Measurements from ENCODE around the gene OCA2.
"Not testable (repeated sequence)": the region's sequence is repeated elsewhere in the genome, so short reads cannot be mapped to it uniquely, and the experiment has no call there.

DNA sequence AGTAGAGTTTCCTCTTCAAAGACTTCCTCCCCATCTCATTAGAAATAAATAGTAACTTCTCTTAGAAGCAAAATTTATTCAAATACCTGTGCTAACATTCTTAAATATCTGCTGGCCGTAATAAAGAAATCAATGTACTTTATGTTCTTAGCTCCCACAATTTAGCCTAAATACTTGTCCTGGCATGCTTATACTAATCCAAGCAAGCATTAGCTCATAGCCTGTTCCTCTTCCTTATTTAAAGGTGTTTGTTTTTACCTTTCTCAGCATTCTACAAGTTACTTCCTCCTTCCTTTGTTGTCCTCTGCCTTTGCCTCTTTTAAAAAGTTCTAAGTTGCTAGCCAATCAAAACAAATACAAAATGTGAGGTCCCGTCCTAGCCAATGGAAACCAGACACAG lies 90.9 kb downstream of the OCA2 start:
- not testable (repeated sequence) for TF ChIP-seq CTCF (optimal IDR thresholded peaks at IDR 0.05 in 1 of 3, IDR thresholded peaks at IDR 0.05 in 1 of 3, conservative IDR thresholded peaks at IDR 0.05 in 1 of 3; ENCODE audit: extremely low read depth in 1 of 3, insufficient read depth in 2 of 3, low read length in 3 of 3); EZH2 (IDR thresholded peaks at IDR 0.05; ENCODE audit: low read length)
